ENCODE results near the gene TNFRSF21.
"Not testable (repeated sequence)": the region's sequence is repeated elsewhere in the genome, so short reads cannot be mapped to it uniquely, and the experiment has no call there.

TNFRSF21 gene

GRCh38 chr6:47309291-47310130 is at the start of gene TNFRSF21:
Gene TNFRSF21, minus strand, starts transcription at chr6:47309905. Its CDS starts 394 bp downstream, at chr6:47309511.
- DNase-seq, result peak; percentile 85

- DNase-seq, result no peak
Observed at GRCh38 chr6:47358440-47359225, 48.9 kb upstream of the TNFRSF21 start.

GRCh38 chr6:47357827-47358226 is 48.1 kb upstream of the TNFRSF21 start:
- DNase-seq, result no peak

- no peak for DNase-seq
Observed at GRCh38 chr6:47355496-47355895, 45.8 kb upstream of the TNFRSF21 start.

GRCh38 chr6:47353871-47354270 is 44.2 kb upstream of the TNFRSF21 start:
- no peak for DNase-seq

GRCh38 chr6:47352966-47353365 is 43.3 kb upstream of the TNFRSF21 start:
- no peak for DNase-seq

GRCh38 chr6:47352194-47352920 is 42.7 kb upstream of the TNFRSF21 start:
- no peak for DNase-seq

- no peak for DNase-seq
Observed at GRCh38 chr6:47351621-47352020, 41.9 kb upstream of the TNFRSF21 start.

GRCh38 chr6:47349931-47350330 is 40.2 kb upstream of the TNFRSF21 start:
- DNase-seq, result no peak

GRCh38 chr6:47348316-47348863 is 38.7 kb upstream of the TNFRSF21 start:
- no peak for DNase-seq

- no peak for DNase-seq
Observed at GRCh38 chr6:47345761-47346160, 36.1 kb upstream of the TNFRSF21 start.

GRCh38 chr6:47344022-47344421 is 34.3 kb upstream of the TNFRSF21 start:
- DNase-seq, result no peak

GRCh38 chr6:47343600-47343999 is 33.9 kb upstream of the TNFRSF21 start:
- DNase-seq, result no peak

GRCh38 chr6:47342824-47343223 is 33.1 kb upstream of the TNFRSF21 start:
- no peak for DNase-seq

GRCh38 chr6:47337519-47337918 is 27.8 kb upstream of the TNFRSF21 start:
- no peak for DNase-seq

- no peak for DNase-seq
Observed at GRCh38 chr6:47336334-47336733, 26.6 kb upstream of the TNFRSF21 start.

- DNase-seq, result no peak
Observed at GRCh38 chr6:47335466-47335865, 25.8 kb upstream of the TNFRSF21 start.

GRCh38 chr6:47334334-47334733 is 24.6 kb upstream of the TNFRSF21 start:
- DNase-seq, result no peak

- DNase-seq, result not testable (repeated sequence)
Observed at GRCh38 chr6:47328606-47329005, 18.9 kb upstream of the TNFRSF21 start.

- DNase-seq, result not testable (repeated sequence)
Observed at GRCh38 chr6:47328139-47328538, 18.4 kb upstream of the TNFRSF21 start.

GRCh38 chr6:47323887-47324286 is 14.2 kb upstream of the TNFRSF21 start:
- no peak for DNase-seq

- DNase-seq, result no peak
Observed at GRCh38 chr6:47323321-47323720, 13.6 kb upstream of the TNFRSF21 start.

GRCh38 chr6:47321577-47321976 is 11.9 kb upstream of the TNFRSF21 start:
- DNase-seq, result no peak
